GM12878 (cell line): Measurements from ENCODE around the gene PEAR1. TPM values are rescaled to one million over a fixed set of nuclear protein-coding genes. Genes with fewer than 3 reads are reported as not detected.

Source experiments
- ATAC-seq: fragments of 200-7000 bp; cut with Tn5 transposase; 3 replicates; pipeline ENCODE4 v1.9.1; 2020; ENCODE audit warnings: mild to moderate bottlenecking, moderate library complexity
- BruUV-seq: library from RNA; stranded (reverse); fragments of 400-500 nt; replicated peaks from 2 replicates; lab custom pipeline; 2021; lab: Mats Ljungman, UMichigan
- CTCF ChIA-PET: fragments of 300-600 bp; sonication (Branson Sonifier 250); formaldehyde crosslinking; extraction: SDS; loops from one replicate; lab custom pipeline; 2021; ENCODE audit warnings: inconsistent platforms; lab: Yijun Ruan, JAX
- POLR2A ChIA-PET: fragments of 350-600 bp; formaldehyde crosslinking; extraction: SDS; loops from one replicate; lab custom pipeline; 2021; ENCODE audit warnings: inconsistent platforms; lab: Charles Lee
- RAD21 ChIA-PET: fragments of 300-600 bp; sonication (Branson Sonifier 250); formaldehyde crosslinking; loops from one replicate; lab custom pipeline; 2023; ENCODE audit warnings: antibody characterized with exemption; ENCODE audit not compliant: unreplicated experiment; lab: Charles Lee
- SMC1A ChIA-PET: fragments of 300-600 bp; sonication (Branson Sonifier 250); formaldehyde crosslinking; loops from one replicate; lab custom pipeline; 2023; ENCODE audit not compliant: unreplicated experiment, uncharacterized antibody; lab: Charles Lee
- DNase-seq: peaks from one replicate; pipeline ENCODE4 v3.0.0-alpha.2; 2011; ENCODE audit warnings: low read depth, low spot score
- FAIRE-seq: peaks from 3 replicates; lab custom pipeline; 2011; peaks lifted over from hg19 to GRCh38; lab: Jason Lieb, UNC
- H2AFZ ChIP-seq: 2 replicates; pipeline ENCODE4 v1.6.0; 2011; ENCODE audit warnings: low read depth, low read length, control low read depth; ENCODE audit not compliant: control insufficient read depth
- H3K27ac ChIP-seq: 2 replicates; pipeline ENCODE4 v1.5.1; 2011; ENCODE audit warnings: control low read depth; ENCODE audit not compliant: control insufficient read depth, insufficient read depth
- H3K27me3 ChIP-seq, 2 experiments: replicated peaks in 1 of 2; 2 replicates each; pipeline versions ENCODE4 v1.6.0 to v1.6.1; 2011; ENCODE audit warnings: low read length in 1 of 2; ENCODE audit not compliant: control insufficient read depth in 2 of 2, insufficient read depth in 2 of 2
- H3K36me3 ChIP-seq, 2 experiments: 2 replicates each; pipeline ENCODE4 v1.5.1; 2011; ENCODE audit warnings: low read length in 1 of 2; ENCODE audit not compliant: control insufficient read depth in 2 of 2, insufficient read depth in 2 of 2
- H3K4me1 ChIP-seq: 2 replicates; pipeline ENCODE4 v1.6.1; 2011; ENCODE audit warnings: mild to moderate bottlenecking, low read length, moderate library complexity, mixed read lengths; ENCODE audit not compliant: control insufficient read depth, insufficient read depth
- H3K4me2 ChIP-seq: 2 replicates; pipeline ENCODE4 v1.6.0; 2011; ENCODE audit warnings: control low read depth; ENCODE audit not compliant: control insufficient read depth, insufficient read depth
- H3K4me3 ChIP-seq: fragments of 200-600 bp; sonication (generic); 2 replicates; pipeline ENCODE4 v1.5.1; 2016
- H3K79me2 ChIP-seq: 2 replicates; pipeline ENCODE4 v1.6.0; 2011; ENCODE audit warnings: low read length; ENCODE audit not compliant: control insufficient read depth, insufficient read depth
- H3K9ac ChIP-seq: 2 replicates; pipeline ENCODE4 v1.8.0; 2011; ENCODE audit warnings: low read length, control low read depth, mixed read lengths; ENCODE audit not compliant: control insufficient read depth, insufficient read depth
- H3K9me3 ChIP-seq: replicated peaks from 3 replicates; pipeline ENCODE4 v1.5.1; 2011; ENCODE audit warnings: mild to moderate bottlenecking, low read length; ENCODE audit not compliant: control insufficient read depth, insufficient read depth
- H4K20me1 ChIP-seq: 2 replicates; pipeline ENCODE4 v1.6.0; 2011; ENCODE audit not compliant: control insufficient read depth, insufficient read depth
- ATF7 ChIP-seq: fragments of 450-650 bp; IDR thresholded peaks from 2 replicates; pipeline ENCODE4 v1.6.1; 2016; ENCODE audit warnings: low read depth, mild to moderate bottlenecking
- BACH1 ChIP-seq: fragments of 450-650 bp; IDR thresholded peaks from 2 replicates; pipeline ENCODE4 v1.6.1; 2017; ENCODE audit warnings: mild to moderate bottlenecking, borderline replicate concordance
- GATAD2B ChIP-seq: fragments of 450-650 bp; conservative IDR thresholded peaks from 2 replicates; pipeline ENCODE4 v1.6.1; 2017; ENCODE audit warnings: low read depth, mild to moderate bottlenecking, moderate library complexity
- MTA3 ChIP-seq: IDR thresholded peaks from 2 replicates; pipeline ENCODE4 v1.6.1; 2012; ENCODE audit warnings: low read length, inconsistent platforms, borderline replicate concordance
- NFXL1 ChIP-seq: fragments of 450-650 bp; IDR thresholded peaks from 2 replicates; pipeline ENCODE4 v1.6.1; 2017; ENCODE audit warnings: antibody characterized with exemption, mild to moderate bottlenecking, borderline replicate concordance
- NR2F1 ChIP-seq: fragments of 450-650 bp; conservative IDR thresholded peaks from 2 replicates; pipeline ENCODE4 v1.6.1; 2017; ENCODE audit warnings: mild to moderate bottlenecking
- RELA ChIP-seq: fragments of 450-650 bp; IDR thresholded peaks from 2 replicates; pipeline ENCODE4 v1.8.0; 2014; ENCODE audit warnings: borderline replicate concordance; ENCODE audit not compliant: partially characterized antibody
- RUNX3 ChIP-seq: IDR thresholded peaks from 2 replicates; pipeline ENCODE4 v1.6.1; 2012; ENCODE audit warnings: low read length, inconsistent platforms
- SREBF1 ChIP-seq: IDR thresholded peaks from 2 replicates; pipeline ENCODE4 v1.6.1; 2012; ENCODE audit warnings: mild to moderate bottlenecking, low read length
- SUZ12 ChIP-seq: fragments of 200-600 bp; sonication (generic); IDR thresholded peaks from one replicate; pipeline ENCODE4 v1.6.1; 2018; ENCODE audit warnings: antibody characterized with exemption, mild to moderate bottlenecking; ENCODE audit not compliant: unreplicated experiment
- YY1 ChIP-seq: IDR thresholded peaks from 2 replicates; pipeline ENCODE4 v1.6.1; 2011; ENCODE audit warnings: low read depth, mild to moderate bottlenecking, low read length
- ZNF24 ChIP-seq: fragments of 450-650 bp; IDR thresholded peaks from 2 replicates; pipeline ENCODE4 v1.6.1; 2017; ENCODE audit warnings: antibody characterized with exemption, mild to moderate bottlenecking
- ZZZ3 ChIP-seq: IDR thresholded peaks from 2 replicates; pipeline ENCODE4 v1.6.1; 2011; ENCODE audit warnings: low read depth; ENCODE audit not compliant: control insufficient read depth, insufficient read length
- WGBS: methylation state at CpG from one replicate; pipeline ENCODE4 v1.1.6; 2016; ENCODE audit warnings: low lambda C conversion rate; ENCODE audit not compliant: insufficient replicate concordance, insufficient coverage; ENCODE audit errors: missing lambda C conversion rate; 5-methylcytosine and 5-hydroxymethylcytosine counted together
- in situ Hi-C: fragments of 300-500 bp; cut with MboI; formaldehyde crosslinking; loops from 9 replicates; pipeline ENCODE4 v1.14.3; 2018; ENCODE audit warnings: mixed read lengths
- intact Hi-C: fragments of 100-400 bp; cut with micrococcal nuclease; formaldehyde crosslinking; loops from one replicate; pipeline ENCODE4 v1.14.2; 2022; ENCODE audit not compliant: unreplicated experiment
- polyA plus RNA-seq, 11 experiments: library from polyadenylated mRNA; depleted of rRNA in 4 of 11; unstranded in 6 of 11; stranded (reverse) in 5 of 11; fragments of >200 nt; fragmentation: Nextera tagmentation in 4 of 11; fragmentation: Illumina TruSeq in 1 of 11; extraction: Ambion mirVana in 4 of 11; extraction: Trizol in 1 of 11; gene quantifications; 1 replicate in 1 of 11; 2 replicates in 10 of 11; pipeline versions ENCODE4 v1.2.1 to v1.2.3, GENCODE V29; 2011 to 2016; ENCODE audit warnings: inconsistent platforms in 2 of 11, missing spikeins in 2 of 11, low read depth in 1 of 11
- total RNA-seq, 4 experiments: library from RNA; depleted of rRNA in 3 of 4; stranded (reverse); fragments of >200 nt in 3 of 4; fragmentation: Illumina TruSeq in 1 of 4; extraction: Trizol in 1 of 4; gene quantifications; 2 replicates each; pipeline versions ENCODE4 v1.2.1 to v1.2.3, GENCODE V29; 2013 to 2021
- TF ChIP-seq, protein P1 (sequence below): IDR thresholded peaks from 2 replicates; pipeline ENCODE4 v1.6.1; 2012; ENCODE audit warnings: low read length, inconsistent platforms
- TF ChIP-seq, protein P2 (sequence below): fragments of 450-650 bp; formaldehyde crosslinking; IDR thresholded peaks from 2 replicates; pipeline ENCODE4 v1.4.0; 2022; ENCODE audit warnings: mild to moderate bottlenecking, moderate library complexity
- TF ChIP-seq, protein P3 (sequence below): fragments of 450-650 bp; IDR thresholded peaks from 2 replicates; pipeline ENCODE4 v1.6.1; 2018; ENCODE audit warnings: borderline replicate concordance, mild to moderate bottlenecking; ENCODE audit not compliant: partially characterized antibody
- TF ChIP-seq, protein P4 (sequence below): IDR thresholded peaks from 2 replicates; pipeline ENCODE4 v1.6.1; 2012; ENCODE audit warnings: low read depth, low read length, improper control_type of control experiment

Gene PEAR1
- total and polyA plus RNA-seq, 10 of the 15 experiments (the other 5 are each of a cell fraction or from before 2014, with no cell fraction given), result not detected

DNA sequence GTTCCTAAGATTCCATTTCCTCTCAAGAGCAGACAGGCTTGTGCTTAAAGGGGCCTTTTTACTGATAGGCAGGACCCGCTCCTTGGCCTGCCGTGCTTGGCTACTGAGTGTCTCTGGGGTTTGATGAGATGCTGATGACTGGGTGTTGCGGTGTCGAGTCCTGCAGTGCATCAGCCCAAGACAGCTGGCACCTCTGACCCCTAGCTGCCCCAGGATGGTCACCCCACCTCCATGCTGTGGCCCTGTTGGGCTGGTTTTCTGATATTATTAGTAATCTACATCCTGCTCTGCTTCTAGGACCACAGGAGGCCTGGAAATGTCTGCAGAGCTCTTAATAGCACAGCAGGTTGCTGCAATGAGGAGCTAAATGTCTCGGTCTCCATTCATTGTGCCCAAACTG lies 55.6 kb downstream of the PEAR1 start:
- POLR2A ChIA-PET, result interaction anchor here (0.6 kb wide), 1 partner anchor 464 kb away, joined by 5 read pairs; no protein-coding TSS in a partner anchor
- SMC1A ChIA-PET, result interaction anchor here (1.0 to 1.2 kb wide), 2 partner anchors 18 to 90 kb away, joined by 3 read pairs; no protein-coding TSS in a partner anchor
- ATAC-seq (no peak), DNase-seq (no peak), FAIRE-seq (no peak)
- no peak overlapping the region for H3K4me3 ChIP-seq
- no peak overlapping the region for H2AFZ ChIP-seq
- no peaks in the 10 kb centered on the region for H3K79me2 ChIP-seq
- in situ Hi-C loops, result no loop called here
- no peak overlapping the region for H3K27ac ChIP-seq
- intact Hi-C loops, result no loop called here
- H3K4me2 ChIP-seq, result no peak overlapping the region
- no peak overlapping the region for H3K9ac ChIP-seq
- peaks cover 0 to 7% of the 10 kb centered on the region in 2 experiments; a peak in 3 of 4 replicates for H3K36me3 ChIP-seq
- WGBS, result 96% methylated on average over 5 of the region's 5 CpGs
- RAD21 ChIA-PET, result interaction anchor here (1.5 kb wide), 1 partner anchor 125 kb away, joined by 3 read pairs; no protein-coding TSS in a partner anchor
- H4K20me1 ChIP-seq, result no peaks in the 10 kb centered on the region
- CTCF ChIA-PET, result interaction anchor here (0.8 to 2.5 kb wide), 2 partner anchors 12 to 125 kb away, joined by 3 to 9 read pairs; no protein-coding TSS in a partner anchor
- no TSS peak for BruUV-seq
- no peaks in the 10 kb centered on the region for H3K27me3 ChIP-seq
- H3K4me1 ChIP-seq, result no peaks in the 10 kb centered on the region
- no peaks in the 10 kb centered on the region for H3K9me3 ChIP-seq
- TF ChIP-seq ZZZ3, result no peak
- TF ChIP-seq RELA, result no peak
- no peak for TF ChIP-seq MTA3
- no peak for TF ChIP-seq NR2F1
- TF ChIP-seq, protein P1, sequence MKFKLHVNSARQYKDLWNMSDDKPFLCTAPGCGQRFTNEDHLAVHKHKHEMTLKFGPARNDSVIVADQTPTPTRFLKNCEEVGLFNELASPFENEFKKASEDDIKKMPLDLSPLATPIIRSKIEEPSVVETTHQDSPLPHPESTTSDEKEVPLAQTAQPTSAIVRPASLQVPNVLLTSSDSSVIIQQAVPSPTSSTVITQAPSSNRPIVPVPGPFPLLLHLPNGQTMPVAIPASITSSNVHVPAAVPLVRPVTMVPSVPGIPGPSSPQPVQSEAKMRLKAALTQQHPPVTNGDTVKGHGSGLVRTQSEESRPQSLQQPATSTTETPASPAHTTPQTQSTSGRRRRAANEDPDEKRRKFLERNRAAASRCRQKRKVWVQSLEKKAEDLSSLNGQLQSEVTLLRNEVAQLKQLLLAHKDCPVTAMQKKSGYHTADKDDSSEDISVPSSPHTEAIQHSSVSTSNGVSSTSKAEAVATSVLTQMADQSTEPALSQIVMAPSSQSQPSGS, result no peak
- TF ChIP-seq RUNX3, result no peak
- no peak for TF ChIP-seq SREBF1
- TF ChIP-seq BACH1, result no peak
- TF ChIP-seq SUZ12, result no peak
- TF ChIP-seq ATF7, result no peak
- TF ChIP-seq NFXL1, result no peak
- TF ChIP-seq GATAD2B, result no peak
- TF ChIP-seq, protein P2, sequence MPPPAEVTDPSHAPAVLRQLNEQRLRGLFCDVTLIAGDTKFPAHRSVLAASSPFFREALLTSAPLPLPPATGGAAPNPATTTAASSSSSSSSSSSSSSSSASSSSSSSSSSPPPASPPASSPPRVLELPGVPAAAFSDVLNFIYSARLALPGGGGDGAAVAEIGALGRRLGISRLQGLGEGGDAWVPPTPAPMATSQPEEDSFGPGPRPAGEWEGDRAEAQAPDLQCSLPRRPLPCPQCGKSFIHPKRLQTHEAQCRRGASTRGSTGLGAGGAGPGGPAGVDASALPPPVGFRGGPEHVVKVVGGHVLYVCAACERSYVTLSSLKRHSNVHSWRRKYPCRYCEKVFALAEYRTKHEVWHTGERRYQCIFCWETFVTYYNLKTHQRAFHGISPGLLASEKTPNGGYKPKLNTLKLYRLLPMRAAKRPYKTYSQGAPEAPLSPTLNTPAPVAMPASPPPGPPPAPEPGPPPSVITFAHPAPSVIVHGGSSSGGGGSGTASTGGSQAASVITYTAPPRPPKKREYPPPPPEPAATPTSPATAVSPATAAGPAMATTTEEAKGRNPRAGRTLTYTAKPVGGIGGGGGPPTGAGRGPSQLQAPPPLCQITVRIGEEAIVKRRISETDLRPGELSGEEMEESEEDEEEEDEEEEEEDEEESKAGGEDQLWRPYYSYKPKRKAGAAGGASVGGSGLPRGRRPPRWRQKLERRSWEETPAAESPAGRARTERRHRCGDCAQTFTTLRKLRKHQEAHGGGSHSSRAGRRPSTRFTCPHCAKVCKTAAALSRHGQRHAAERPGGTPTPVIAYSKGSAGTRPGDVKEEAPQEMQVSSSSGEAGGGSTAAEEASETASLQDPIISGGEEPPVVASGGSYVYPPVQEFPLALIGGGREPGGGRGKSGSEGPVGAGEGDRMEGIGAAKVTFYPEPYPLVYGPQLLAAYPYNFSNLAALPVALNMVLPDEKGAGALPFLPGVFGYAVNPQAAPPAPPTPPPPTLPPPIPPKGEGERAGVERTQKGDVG (CRISPR knock-in tag), result no peak
- TF ChIP-seq, protein P3, sequence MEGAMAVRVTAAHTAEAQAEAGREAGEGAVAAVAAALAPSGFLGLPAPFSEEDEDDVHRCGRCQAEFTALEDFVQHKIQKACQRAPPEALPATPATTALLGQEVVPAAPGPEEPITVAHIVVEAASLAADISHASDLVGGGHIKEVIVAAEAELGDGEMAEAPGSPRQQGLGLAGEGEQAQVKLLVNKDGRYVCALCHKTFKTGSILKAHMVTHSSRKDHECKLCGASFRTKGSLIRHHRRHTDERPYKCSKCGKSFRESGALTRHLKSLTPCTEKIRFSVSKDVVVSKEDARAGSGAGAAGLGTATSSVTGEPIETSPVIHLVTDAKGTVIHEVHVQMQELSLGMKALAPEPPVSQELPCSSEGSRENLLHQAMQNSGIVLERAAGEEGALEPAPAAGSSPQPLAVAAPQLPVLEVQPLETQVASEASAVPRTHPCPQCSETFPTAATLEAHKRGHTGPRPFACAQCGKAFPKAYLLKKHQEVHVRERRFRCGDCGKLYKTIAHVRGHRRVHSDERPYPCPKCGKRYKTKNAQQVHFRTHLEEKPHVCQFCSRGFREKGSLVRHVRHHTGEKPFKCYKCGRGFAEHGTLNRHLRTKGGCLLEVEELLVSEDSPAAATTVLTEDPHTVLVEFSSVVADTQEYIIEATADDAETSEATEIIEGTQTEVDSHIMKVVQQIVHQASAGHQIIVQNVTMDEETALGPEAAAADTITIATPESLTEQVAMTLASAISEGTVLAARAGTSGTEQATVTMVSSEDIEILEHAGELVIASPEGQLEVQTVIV, result no peak
- TF ChIP-seq YY1, result no peak
- TF ChIP-seq, protein P4, sequence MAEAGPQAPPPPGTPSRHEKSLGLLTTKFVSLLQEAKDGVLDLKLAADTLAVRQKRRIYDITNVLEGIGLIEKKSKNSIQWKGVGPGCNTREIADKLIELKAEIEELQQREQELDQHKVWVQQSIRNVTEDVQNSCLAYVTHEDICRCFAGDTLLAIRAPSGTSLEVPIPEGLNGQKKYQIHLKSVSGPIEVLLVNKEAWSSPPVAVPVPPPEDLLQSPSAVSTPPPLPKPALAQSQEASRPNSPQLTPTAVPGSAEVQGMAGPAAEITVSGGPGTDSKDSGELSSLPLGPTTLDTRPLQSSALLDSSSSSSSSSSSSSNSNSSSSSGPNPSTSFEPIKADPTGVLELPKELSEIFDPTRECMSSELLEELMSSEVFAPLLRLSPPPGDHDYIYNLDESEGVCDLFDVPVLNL, result no peak
- no peak for TF ChIP-seq ZNF24
